Breast epithelium (tissue), 3 donors: ENCODE data around the gene ZNF691.

ENCODE experiments used
- CTCF ChIP-seq, 3 donors: fragments of 450-650 bp; IDR thresholded peaks; one replicate each; pipeline ENCODE4 v1.5.1; 2016 to 2017; ENCODE audit warnings: antibody characterized with exemption in 3 of 3, mild to moderate bottlenecking in 3 of 3, moderate library complexity in 3 of 3
- POLR2A ChIP-seq: fragments of 450-650 bp; IDR thresholded peaks from one replicate; pipeline ENCODE4 v1.6.1; 2016; ENCODE audit warnings: antibody characterized with exemption, mild to moderate bottlenecking, moderate library complexity
- POLR2AphosphoS5 ChIP-seq, 3 donors: sonication (generic); formaldehyde crosslinking; IDR thresholded peaks; one replicate each; pipeline ENCODE4 v1.6.1; 2017; ENCODE audit warnings: antibody characterized with exemption in 3 of 3

- no peak for TF ChIP-seq POLR2A
- no peak for TF ChIP-seq CTCF (IDR thresholded peaks at IDR 0.05)
- TF ChIP-seq POLR2AphosphoS5 (IDR thresholded peaks at IDR 0.05), result no peak
These were observed 552 bp upstream of the ZNF691 start for GRCh38 chr1:42845866-42846256.
